Suppressor macrophage treated with lipopolysaccharide for 1 hour (primary cell): Measurements from ENCODE around the gene GPR68.
"Not testable (repeated sequence)": the region's sequence is repeated elsewhere in the genome, so short reads cannot be mapped to it uniquely, and the experiment has no call there.

Experiments used
- DNase-seq, 3 donors: peaks; one replicate each; pipeline ENCODE4 v3.0.0-alpha.2; 2020 to 2022

GPR68 gene

DNA sequence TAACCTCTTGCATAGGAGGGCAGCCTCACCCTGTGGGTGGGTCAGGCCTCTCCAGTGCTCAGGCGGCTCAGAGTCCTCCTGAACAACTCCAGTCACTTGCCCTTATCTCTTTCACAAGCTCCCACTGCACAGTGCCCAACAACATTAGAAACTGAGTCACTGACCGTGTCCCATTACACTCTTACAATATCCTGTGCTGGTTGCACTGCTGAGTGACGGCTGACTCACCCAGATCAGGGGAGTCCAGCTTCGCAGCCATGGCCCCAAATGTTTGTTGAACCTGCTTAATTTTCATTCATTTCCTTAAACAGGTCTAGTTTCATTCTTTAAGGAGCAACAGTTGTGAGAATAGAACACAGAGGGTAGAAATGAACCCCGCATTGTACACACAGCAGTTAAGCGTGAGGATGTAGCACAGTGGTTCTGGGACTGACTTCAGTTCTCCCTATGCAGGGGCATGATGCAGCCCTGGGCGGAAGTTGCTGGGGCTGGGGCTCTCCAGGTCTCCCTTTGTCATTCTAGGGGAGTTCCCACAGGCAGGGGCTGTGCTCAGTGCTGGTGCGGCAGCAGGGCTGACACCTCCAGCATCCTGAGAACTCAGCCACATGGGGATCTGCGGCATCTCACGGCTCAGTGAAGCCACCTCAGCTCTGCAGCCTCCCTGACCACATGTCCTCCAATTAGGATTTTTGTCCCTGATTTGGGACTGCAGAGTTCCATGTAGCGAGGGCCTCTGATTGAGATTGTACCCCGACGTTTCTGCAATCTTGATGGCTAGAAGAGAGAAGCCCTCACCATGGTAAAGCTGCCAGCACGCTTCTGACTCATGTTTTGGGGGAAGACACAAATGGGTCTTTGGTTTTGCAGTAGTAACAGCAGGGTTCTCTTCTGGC is 16.1 kb downstream of the GPR68 start:
- peak; percentile 75 to 80 (median 77) for DNase-seq

DNA sequence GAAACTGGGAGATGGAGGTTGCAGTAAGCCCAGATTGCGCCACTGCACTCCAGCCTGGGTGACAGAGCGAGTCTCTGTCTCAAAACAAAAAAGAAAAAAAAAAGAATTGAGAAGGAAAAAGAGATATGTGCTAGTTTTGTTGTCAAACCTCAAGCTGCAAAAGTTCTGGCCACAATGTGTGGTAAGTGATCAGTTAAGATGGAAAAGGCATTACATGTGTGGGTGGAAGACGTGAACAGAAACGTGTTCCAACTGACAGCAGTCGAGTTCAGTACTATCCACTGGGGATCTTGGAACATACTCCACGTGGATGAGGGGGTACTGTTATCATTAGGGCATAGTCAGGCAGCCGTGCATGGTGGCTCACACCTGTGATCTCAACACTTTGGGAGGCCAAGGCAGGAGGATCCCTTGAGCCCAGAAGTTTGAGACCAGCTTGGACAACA is 17.3 kb downstream of the GPR68 start:
- DNase-seq, result no peak

DNA sequence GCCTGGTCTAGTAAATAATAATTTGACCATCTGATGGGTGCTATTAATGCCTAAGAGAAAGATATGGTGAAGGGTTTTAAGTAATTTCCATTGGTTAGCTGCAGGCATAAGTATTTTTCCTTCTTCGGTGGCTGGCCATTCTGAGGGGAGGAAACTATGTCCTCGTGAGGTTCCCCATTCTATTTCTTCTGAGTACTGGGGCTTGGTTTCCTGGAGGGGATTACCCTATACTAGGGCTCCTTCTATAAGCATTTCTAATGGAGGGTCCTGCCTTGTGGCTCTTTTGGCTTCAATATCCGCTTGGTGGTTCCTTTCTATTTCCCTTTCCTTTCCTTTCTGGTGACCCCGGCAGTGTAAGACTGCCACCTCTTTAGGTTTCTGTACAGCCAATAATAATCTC is 18.1 kb downstream of the GPR68 start:
- not testable (repeated sequence) for DNase-seq

DNA sequence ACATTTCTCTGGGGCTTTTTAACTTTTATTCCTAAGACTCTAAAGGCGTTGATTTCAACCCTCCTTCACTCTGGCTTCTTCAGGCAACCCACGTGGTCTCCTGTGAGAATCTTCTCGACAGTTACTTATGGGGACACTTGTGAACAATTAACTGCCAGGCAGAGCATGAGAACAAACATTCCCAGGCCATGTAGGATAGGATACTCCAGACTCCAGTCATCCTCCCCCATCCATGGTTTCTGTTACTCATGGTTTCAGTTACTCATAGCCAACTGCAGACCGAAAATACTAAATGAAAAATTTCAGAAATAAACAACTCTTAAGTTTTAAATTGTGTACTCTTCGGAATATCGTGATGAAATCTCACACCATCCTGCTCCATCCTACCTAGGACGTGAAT is 19.5 kb downstream of the GPR68 start:
- DNase-seq, result no peak

GRCh38 chr14:91223028-91223783 is 21.3 kb downstream of the GPR68 start:
- DNase-seq, result no peak

- no peak for DNase-seq
These were observed 23.2 kb downstream of the GPR68 start for GRCh38 chr14:91221270-91221669.

DNA sequence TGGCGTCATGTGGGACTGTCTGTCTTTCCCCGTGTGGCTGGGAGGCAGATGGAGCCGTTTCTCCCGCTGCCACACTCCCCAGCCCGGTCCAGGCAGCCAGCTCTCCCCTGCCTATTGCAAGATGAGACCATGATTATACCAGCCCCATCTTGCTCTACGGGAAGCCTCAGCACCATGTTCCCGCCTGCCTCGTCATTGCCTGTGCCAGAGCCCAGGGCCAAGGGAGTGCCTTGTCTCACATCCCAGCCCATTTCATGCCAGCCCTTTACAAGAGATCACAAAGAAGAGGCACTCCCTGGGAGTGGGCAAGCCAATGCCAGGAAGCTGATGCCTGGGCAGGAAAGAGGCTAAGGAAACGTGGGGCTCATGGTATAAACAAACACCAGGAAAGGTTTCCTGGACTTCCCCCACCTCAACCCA is 23.9 kb downstream of the GPR68 start:
- DNase-seq, result no peak

DNA sequence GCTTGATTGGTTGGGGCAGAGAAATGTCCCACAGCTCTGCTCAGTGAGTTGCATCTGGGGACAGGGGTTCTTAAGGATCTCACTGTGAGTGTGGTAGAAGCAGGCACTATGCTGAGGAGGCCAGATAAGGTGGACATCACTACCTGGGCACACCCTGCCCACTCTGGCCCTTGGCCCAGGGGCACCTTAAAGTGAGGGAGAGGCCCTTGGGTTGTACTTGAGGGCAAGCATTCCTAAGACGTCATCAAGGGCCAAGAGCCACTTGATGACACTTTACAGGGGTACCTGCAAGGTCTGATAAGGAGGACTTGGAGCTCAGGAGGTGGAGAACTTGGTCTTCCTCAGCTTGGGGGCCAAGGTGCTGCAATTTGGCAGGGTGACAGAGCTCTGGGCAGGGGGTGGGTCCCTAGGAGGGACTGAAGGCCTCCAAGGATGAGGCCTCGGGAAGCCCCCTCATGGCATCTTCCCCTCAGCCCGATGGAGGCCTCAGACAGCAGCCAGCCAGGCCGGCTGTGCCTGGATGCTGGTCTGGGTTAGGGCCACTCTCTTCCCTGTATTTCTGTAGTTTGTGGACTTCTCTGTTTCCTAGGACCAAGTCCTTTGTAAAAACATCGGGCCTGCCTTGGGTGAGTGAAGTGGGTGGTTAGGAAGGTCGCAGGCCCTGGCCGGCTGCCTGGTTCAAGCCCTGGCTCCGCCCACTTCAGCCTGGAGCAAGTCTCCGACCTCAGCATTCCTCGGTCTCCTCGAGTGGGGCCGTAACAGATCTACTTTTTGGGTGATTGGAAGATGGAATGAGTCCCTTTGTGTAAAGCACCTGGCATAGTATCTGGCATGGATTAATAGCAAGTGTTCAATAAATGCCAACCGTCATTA is 24.8 kb downstream of the GPR68 start:
- DNase-seq, result no peak

DNA sequence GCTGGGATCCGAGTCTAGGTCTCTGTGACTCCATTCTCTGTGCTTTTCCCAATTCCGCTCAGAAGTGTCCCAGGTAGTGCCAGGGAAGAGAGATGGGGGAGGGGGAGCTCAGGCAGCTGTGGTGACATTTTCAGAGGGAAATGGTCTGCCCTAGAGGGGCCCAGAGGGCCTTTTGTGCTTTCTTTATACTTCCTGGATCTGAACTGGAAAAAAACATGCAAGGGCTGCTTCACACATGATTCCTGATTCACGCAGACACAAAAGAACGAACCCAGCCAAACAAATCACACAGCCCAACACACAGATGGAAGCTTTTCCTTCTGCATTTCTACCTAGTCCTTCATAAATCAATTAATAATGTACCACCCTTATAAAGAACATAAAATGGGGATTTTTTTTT is 26.5 kb downstream of the GPR68 start:
- DNase-seq, result no peak

DNA sequence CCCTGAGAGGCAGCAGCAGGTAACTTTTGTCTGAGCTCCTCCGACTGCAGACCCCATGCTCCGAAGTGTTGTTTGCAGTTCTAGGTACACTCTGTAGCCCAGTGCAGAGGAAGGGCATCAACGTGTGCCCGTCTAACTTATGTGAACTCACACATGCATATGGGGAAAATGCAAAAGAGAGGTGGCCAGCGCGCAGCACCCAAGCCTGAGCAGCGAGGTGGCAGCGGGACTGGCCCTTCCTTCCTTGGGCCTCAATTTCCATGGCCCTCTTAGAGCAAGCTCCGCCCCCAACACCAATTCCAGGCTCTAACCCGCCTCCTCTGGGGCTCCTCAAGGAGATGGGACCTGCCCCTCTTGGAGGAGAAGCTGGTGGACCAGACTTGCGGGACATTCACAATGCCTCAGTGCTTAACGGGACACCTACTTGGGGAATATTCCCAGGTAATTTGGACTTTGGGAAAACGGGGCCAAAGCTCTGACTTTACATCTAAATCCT is 27.7 kb downstream of the GPR68 start:
- peak in 1 of 3 donors; percentile 10 for DNase-seq

DNA sequence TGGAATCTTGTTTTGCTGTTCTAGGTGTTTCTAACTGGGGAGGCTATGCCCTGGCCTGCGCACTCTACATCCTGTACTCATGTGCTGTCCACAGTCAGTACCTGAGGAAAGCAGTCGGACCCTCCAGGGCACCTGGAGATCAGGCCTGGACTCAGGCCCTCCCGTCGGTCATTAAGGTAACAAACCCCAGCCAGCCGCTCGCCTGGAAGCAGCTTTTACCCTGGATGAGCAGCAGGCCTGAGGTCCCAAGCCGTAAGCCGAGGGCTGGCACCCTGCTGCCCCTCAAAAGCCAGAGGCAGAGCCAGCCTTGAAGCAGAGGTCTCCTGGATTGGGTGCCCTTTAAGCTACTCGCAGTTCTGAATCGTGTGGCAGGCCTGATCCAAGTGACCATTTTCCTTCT is 29.1 kb downstream of the GPR68 start:
- no peak for DNase-seq

GRCh38 chr14:91214306-91214705 is 30.2 kb downstream of the GPR68 start:
- no peak for DNase-seq

GRCh38 chr14:91211017-91211416 is 33.5 kb downstream of the GPR68 start:
- DNase-seq, result no peak

DNA sequence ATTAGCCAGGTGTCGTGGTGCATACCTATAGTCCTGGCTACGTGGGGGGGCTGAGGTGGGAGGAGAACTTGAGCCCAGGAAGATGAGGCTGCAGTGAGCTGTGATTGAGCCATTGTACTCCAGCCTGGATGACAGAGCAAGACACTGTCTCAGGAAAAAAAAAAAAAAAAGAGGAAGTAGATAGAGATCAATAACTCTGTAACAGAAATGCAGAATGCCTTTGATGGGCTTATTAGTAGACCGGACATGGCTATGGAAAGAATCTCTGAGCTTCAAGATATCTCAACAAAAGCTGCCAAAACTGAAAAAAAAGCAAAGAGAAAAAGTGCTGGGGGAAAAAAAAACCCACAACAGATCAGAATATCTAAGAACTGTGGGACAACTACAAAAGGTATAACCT is 37.5 kb downstream of the GPR68 start:
- DNase-seq, result peak in 1 of 3 donors; percentile 3

DNA sequence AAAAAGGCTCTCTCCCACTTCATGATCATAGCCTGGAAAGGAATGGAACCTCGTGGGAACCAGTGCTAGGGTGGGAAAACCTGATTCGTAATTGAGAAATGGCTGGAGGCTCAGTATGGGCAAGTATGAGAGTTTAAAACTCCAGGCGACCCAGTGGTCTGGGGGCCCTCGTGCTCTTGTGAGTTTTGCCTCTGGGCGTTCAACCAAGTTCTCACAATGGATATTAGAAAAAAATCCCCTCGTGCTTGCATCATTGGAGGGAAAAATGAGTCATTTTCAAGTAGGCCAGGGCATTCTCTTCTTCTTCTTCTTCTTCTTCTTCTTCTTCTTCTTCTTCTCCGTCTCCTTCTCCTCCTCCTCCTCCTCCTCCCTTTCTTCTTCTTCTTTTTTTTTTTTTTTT is 39.0 kb downstream of the GPR68 start:
- peak; percentile 67 to 75 (median 68) for DNase-seq

GRCh38 chr14:91204657-91205056 is 39.8 kb downstream of the GPR68 start:
- DNase-seq, result no peak

DNA sequence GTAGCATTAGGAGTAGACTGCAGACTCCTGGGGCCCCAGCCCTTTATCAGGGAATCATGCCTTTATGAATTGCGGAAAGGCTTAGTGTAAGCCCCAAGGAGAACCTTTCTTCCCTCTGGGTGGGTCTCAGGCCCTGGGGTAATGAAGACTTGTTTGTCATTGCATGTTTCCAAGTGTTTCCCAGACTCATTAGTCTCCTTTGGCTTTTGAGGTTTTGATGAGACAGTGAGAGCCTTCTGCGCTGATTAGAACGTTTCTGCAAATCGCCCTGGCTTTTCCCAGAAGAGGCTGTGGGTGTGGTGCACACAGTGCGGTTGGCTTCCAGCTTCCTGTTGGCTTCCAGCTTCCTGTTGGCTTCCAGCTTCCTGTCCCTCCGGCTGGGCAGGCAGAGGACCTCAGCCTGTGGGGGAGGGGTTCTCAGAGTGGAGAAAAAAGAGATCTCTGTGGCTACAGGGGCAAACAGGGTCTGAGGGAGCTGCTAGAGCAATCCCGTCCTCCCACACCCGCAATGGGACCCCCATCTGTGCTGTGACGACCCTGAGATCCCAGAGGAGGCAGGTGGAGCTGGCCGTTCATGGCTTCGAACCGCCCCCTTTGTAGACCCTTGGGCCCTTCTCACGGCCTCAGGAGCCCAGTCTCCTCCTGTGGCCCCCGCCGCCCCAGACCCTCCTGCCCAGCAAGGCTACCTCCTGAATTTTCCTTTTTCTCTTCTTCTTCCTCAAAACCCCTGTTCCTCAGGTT is 42.1 kb downstream of the GPR68 start:
- peak; percentile 34 to 64 (median 54) for DNase-seq

GRCh38 chr14:91200802-91201201 is 43.7 kb downstream of the GPR68 start:
- DNase-seq, result peak in 1 of 3 donors; percentile 3

DNA sequence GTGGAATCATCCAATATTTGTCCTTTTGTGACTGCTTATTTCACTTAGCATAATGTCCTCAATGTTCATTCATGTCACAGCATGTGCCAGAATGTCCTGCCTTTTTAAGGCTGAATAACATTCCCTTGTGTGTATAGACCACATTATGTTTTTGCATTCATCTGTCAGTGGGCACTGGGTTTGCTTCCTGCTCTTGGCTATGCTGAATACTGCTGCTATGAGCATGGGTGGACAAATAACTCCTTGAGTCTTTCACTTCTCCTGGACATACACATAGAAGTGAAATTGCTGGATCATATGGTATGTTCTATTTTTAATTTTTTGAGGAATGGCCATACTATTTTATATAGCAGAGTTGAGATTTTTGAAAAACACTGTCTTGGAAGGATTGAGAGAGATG is 46.9 kb downstream of the GPR68 start:
- no peak for DNase-seq

- DNase-seq, result peak in 1 of 3 donors; percentile 15
These were observed 48.6 kb downstream of the GPR68 start for GRCh38 chr14:91195881-91196280.

DNA sequence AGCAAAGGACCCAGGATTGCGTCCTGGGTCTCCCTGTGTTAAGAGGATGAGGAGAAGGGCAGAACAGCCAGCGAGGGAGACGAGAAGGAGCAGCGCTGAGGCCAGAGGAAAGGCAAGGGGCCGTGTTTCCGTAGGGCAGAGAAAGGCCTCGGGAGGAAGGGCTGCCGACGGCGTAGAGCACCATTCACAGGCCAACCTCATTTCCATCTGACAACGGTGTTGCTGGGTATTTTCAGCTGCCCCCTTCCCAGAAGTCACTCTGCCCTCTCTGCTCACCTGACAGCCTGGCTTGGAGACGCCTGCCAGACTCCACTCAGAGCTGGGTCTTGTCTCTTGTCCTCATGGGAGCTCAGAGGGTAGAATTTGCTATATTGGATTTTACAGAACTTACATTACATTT is 51.4 kb downstream of the GPR68 start:
- DNase-seq, result no peak

GRCh38 chr14:91190853-91191252 is 53.7 kb downstream of the GPR68 start:
- peak in 1 of 3 donors; percentile 4 for DNase-seq
